HG03378 (cell line): ENCODE results near the gene TMEM37.

ENCODE experiments used
- ATAC-seq: cut with Tn5 transposase; IDR thresholded peaks from one replicate; pipeline ENCODE4 v1.9.1; 2021; ENCODE audit warnings: mild to moderate bottlenecking, moderate library complexity; ENCODE audit not compliant: unreplicated experiment

The TMEM37 gene

GRCh38 chr2:119416299-119416923 lies 15.2 kb upstream of the TMEM37 start:
- no peak for ATAC-seq

GRCh38 chr2:119417908-119418307 lies 13.7 kb upstream of the TMEM37 start:
- ATAC-seq, result no peak

- ATAC-seq, result no peak
Measured at GRCh38 chr2:119419065-119419464, 12.6 kb upstream of the TMEM37 start.

- no peak for ATAC-seq
Measured at GRCh38 chr2:119419803-119420508, 11.7 kb upstream of the TMEM37 start.

- ATAC-seq, result no peak
Measured at GRCh38 chr2:119421304-119421703, 10.3 kb upstream of the TMEM37 start.

GRCh38 chr2:119421741-119422140 lies 9.9 kb upstream of the TMEM37 start:
- ATAC-seq, result no peak

GRCh38 chr2:119422360-119423107 lies 9.1 kb upstream of the TMEM37 start:
- no peak for ATAC-seq

GRCh38 chr2:119423108-119423444 lies 8.6 kb upstream of the TMEM37 start:
- ATAC-seq, result no peak

GRCh38 chr2:119423811-119424210 lies 7.8 kb upstream of the TMEM37 start:
- ATAC-seq, result no peak

- ATAC-seq, result no peak
Measured at GRCh38 chr2:119424284-119425118, 7.2 kb upstream of the TMEM37 start.

GRCh38 chr2:119425119-119425405 lies 6.6 kb upstream of the TMEM37 start:
- no peak for ATAC-seq

GRCh38 chr2:119425620-119426395 lies 5.8 kb upstream of the TMEM37 start:
- no peak for ATAC-seq

- no peak for ATAC-seq
Measured at GRCh38 chr2:119426396-119426675, 5.3 kb upstream of the TMEM37 start.

- ATAC-seq, result no peak
Measured at GRCh38 chr2:119426801-119427395, 4.8 kb upstream of the TMEM37 start.

GRCh38 chr2:119427756-119428155 lies 3.9 kb upstream of the TMEM37 start:
- no peak for ATAC-seq

GRCh38 chr2:119428488-119429224 lies 3.0 kb upstream of the TMEM37 start:
- ATAC-seq, result no peak

- ATAC-seq, result no peak
Measured at GRCh38 chr2:119429225-119429981, 2.3 kb upstream of the TMEM37 start.

- no peak for ATAC-seq
Measured at GRCh38 chr2:119430023-119430498, 1.6 kb upstream of the TMEM37 start.
